ENCODE measurements around the gene AOAH. TPM values are rescaled to one million over a fixed set of nuclear protein-coding genes. Genes with fewer than 3 reads are reported as not detected.

AOAH gene
- total RNA-seq, 1 experiment from 2014 or later, result 0.39 TPM

- Histone ChIP-seq H3K27me3 (ENCODE audit: insufficient read depth, low read length) (no peaks in the 10 kb centered on the region), H2BK20ac (ENCODE audit: low read depth, low read length, poor library complexity, severe bottlenecking) (no peak overlapping the region), H4K20me1 (ENCODE audit: control insufficient read depth, insufficient read depth, insufficient read length) (no peaks in the 10 kb centered on the region), H3K56ac (ENCODE audit: insufficient read length, low read depth, low read length) (no peak overlapping the region), H2AFZ (ENCODE audit: low read length) (no peak overlapping the region), H3K27ac (ENCODE audit: insufficient read length, low read depth, low read length) (no peak overlapping the region), H4K91ac (ENCODE audit: insufficient read length, low read depth, low read length) (no peak overlapping the region), H3K9ac (ENCODE audit: extremely low read depth, insufficient read length, low read length) (no peak overlapping the region), H2BK120ac (ENCODE audit: low read depth, low read length, poor library complexity, severe bottlenecking) (no peak overlapping the region), H4K5ac (ENCODE audit: insufficient read length, low read depth, low read length) (no peak overlapping the region), H3K23ac (ENCODE audit: insufficient read length, low read depth, low read length) (no peak overlapping the region), H3K4me2 (ENCODE audit: insufficient read depth, insufficient read length, low read length) (no peak overlapping the region), H2BK15ac (ENCODE audit: low read depth, low read length) (no peak overlapping the region), H3K23me2 (ENCODE audit: insufficient read length, low read depth, low read length, poor library complexity, severe bottlenecking) (no peaks in the 10 kb centered on the region), H3K4me1 (ENCODE audit: insufficient read depth, low read length) (peaks cover 3% of the 10 kb centered on the region), H2BK12ac (ENCODE audit: insufficient read length, low read depth, low read length) (no peak overlapping the region), H3K79me1 (ENCODE audit: insufficient read depth, low read depth, low read length, poor library complexity, severe bottlenecking) (no peaks in the 10 kb centered on the region), H3K14ac (ENCODE audit: insufficient read depth, low read length) (no peak overlapping the region), H3K79me2 (ENCODE audit: insufficient read depth, low read length) (no peaks in the 10 kb centered on the region), H4K8ac (replicated peaks; ENCODE audit: insufficient read length, low read depth, low read length) (no peak overlapping the region), H2AK5ac (ENCODE audit: insufficient read length, low read length) (no peak overlapping the region), H3K18ac (ENCODE audit: insufficient read length, low read depth, low read length) (no peak overlapping the region), H2BK5ac (ENCODE audit: insufficient read length, low read length) (no peak overlapping the region), H3T11ph (ENCODE audit: low read length) (no peak overlapping the region), H3K4ac (ENCODE audit: low read depth, low read length) (no peak overlapping the region), H3K9me3 (ENCODE audit: control insufficient read depth, low read depth, low read length) (no peaks in the 10 kb centered on the region)
- H3K4me1 Mint-ChIP-seq, result peaks cover 10 to 17% of the 10 kb centered on the region in 2 experiments
- no CpG with 5 or more reads among the region's 3 CpGs for WGBS (ENCODE audit: extremely low coverage, insufficient read length, low lambda C conversion rate)
- H3K4me3 Mint-ChIP-seq, result no peak overlapping the region
- no peaks in the 10 kb centered on the region for H3K9me3 Mint-ChIP-seq
- H3K27ac Mint-ChIP-seq, result no peak overlapping the region
- H3K27me3 Mint-ChIP-seq (ENCODE audit: low read depth), result peaks cover 3% of the 10 kb centered on the region; the same call in 1 of the 2 replicates
- no peaks in the 10 kb centered on the region for H3K36me3 Mint-ChIP-seq (ENCODE audit: insufficient read depth in 1 of 3, low read depth in 3 of 3)
- DNase-seq, result no peak
- no peak for TF ChIP-seq CTCF (conservative IDR thresholded peaks at IDR 0.05)
These were observed 121.8 kb downstream of the AOAH start for GRCh38 chr7:36602511-36602910.

Measured in H9 (cell line).